GM18873 (cell line): Measurements from ENCODE around the gene NHSL1.

Source experiments
- ATAC-seq: cut with Tn5 transposase; IDR thresholded peaks from one replicate; pipeline ENCODE4 v1.9.1; 2021; ENCODE audit warnings: mild to moderate bottlenecking, moderate library complexity, moderate number of reproducible peaks; ENCODE audit not compliant: unreplicated experiment, low FRiP score

The NHSL1 gene

GRCh38 chr6:138382498-138383265, 116.6 kb downstream of the NHSL1 start:
- ATAC-seq, result no peak

DNA sequence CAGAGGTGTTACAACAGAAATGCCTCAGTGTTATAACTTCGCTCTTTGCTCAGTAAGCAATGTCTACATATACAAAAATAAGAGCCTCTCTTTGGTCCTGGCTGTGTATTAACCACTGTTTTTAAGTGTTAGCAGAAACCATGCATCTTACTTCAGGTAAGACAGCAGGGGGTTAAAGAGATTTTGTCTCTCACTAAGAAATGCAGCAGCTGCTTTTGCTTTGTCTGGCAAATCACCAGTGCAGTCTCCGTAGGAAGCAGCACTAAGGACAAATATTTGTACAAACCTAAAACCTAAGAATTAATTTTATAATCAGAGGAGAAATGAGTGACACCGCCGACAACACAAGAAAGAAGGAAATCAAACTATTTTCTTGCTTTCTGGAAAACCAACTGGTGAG, 120.8 kb downstream of the NHSL1 start:
- ATAC-seq, result no peak

- ATAC-seq, result no peak
Measured at GRCh38 chr6:138377844-138378243, 121.5 kb downstream of the NHSL1 start, which contains the start of gene SMIM28. Gene SMIM28, plus strand, starts transcription at chr6:138377905. Its CDS starts 168 bp downstream, at chr6:138378073.

DNA sequence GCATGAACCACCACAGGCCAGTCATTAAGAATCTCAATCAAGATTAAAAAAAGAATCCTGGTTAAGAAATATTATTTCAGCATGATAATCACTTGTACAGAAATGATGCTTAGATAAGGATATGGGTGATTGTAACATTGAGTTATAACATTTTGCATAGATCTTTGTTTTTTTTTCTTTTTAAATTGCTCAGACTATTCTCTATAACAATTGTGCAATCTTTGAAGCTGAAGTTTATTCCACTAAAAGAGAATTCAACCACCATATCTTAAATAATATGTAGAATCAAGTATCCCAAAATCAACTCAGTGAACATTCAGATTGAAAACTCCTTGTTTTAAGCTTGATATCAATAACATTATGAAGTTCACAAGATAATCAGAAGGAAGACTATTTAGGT, 122.3 kb downstream of the NHSL1 start:
- ATAC-seq, result no peak

DNA sequence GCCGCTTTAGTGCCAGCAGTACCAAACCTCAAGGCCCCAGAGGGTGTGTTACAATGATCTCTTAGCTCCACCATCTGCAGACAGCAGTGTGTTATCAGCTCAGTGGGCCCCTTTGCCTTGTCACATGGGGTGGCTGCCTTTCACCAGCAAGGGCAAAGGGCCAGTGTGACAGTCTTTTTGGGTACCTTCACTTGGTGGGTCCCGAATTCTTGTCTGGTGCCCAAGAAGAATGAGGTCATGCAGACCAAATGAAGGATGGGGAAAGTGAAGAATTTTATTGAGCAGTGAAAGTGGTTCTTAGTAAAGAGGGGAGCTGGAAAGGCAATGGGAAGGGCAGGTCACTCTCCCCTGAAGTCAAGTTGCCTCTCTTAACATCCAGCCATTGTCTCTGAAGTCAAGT, 124.5 kb downstream of the NHSL1 start:
- no peak for ATAC-seq

GRCh38 chr6:138374230-138374629, 125.1 kb downstream of the NHSL1 start:
- no peak for ATAC-seq

GRCh38 chr6:138372711-138373463, 126.4 kb downstream of the NHSL1 start:
- ATAC-seq, result no peak
